Measurements from ENCODE around the gene ZNF280B. TPM values are rescaled to one million over a fixed set of nuclear protein-coding genes. Genes with fewer than 3 reads are reported as not detected.
A peak's percentile ranks its signal among the peaks of the same experiment; 100 is the strongest.

The ZNF280B gene
- total and polyA plus RNA-seq, 9 of the 15 experiments (the other 6 are each of a cell fraction or from before 2014, with no cell fraction given) = 7.7 to 29.9 (median 20.0) TPM

DNA sequence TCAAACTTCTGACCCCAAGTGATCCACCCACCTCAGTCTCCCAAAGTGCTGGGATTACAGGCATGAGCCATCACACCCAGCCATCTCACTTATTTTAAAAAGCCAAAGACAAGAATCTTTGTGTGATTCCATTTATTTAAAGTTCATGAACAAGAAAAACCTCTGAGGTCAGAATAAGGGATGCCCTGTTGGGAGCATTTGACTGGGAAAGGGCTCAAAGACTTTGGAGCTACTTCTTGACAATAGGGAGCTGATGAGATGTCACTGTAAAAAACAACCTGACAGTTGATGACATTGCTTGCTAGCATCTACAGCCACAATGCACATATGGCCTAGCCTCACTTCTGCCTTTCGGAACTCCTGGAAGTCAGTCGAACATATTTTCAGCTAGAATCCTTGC is 5.1 kb upstream of the ZNF280B start:
- ATAC-seq (no peak), FAIRE-seq (no peak), DNase-seq (ENCODE audit: extremely low read depth in 1 of 4, low spot score in 3 of 4) (no peak)
- POLR2A ChIA-PET = interaction anchor here (0.7 to 14.7 kb wide), 9 partner anchors 7 to 329 kb away, joined by 3 to 289 read pairs (median 4); partner anchors contain the start of gene ZNF280B
- CTCF ChIA-PET (ENCODE audit: low intra/inter-chr PET ratio) = interaction anchor here (0.7 kb wide), 1 partner anchor 76 kb away, joined by 4 read pairs; no protein-coding TSS in a partner anchor
- peaks cover 6 to 9% of the 10 kb centered on the region in 2 experiments; a peak in 4 of 5 replicates for H3K4me1 ChIP-seq (replicated peaks in 1 of 2; ENCODE audit: control insufficient read depth in 2 of 2, insufficient read depth in 2 of 2, low read length in 2 of 2)
- peaks cover 12% of the 10 kb centered on the region for H3K79me2 ChIP-seq (ENCODE audit: control insufficient read depth, insufficient read depth, low read length)
- intact Hi-C loops (cut with micrococcal nuclease) (no loop called here), in situ Hi-C loops (cut with MboI) (no loop called here)
- H3K9me3 ChIP-seq (replicated peaks; ENCODE audit: control insufficient read depth, insufficient read depth, low read depth, low read length) = peaks cover 23% of the 10 kb centered on the region
- no peak overlapping the region for H3K4me2 ChIP-seq (ENCODE audit: insufficient read depth, low read length)
- no peaks in the 10 kb centered on the region for H3K27me3 ChIP-seq (ENCODE audit: control insufficient read depth in 2 of 2, insufficient read depth in 2 of 2, low read length in 2 of 2)
- no peak overlapping the region for H3K9ac ChIP-seq (ENCODE audit: insufficient read depth in 1 of 2, low read depth in 2 of 2, low read length in 2 of 2)
- no TSS peak for BruUV-seq (replicated peaks)
- H3K36me3 ChIP-seq (ENCODE audit: control insufficient read depth, insufficient read depth, low read length) = peaks cover 39% of the 10 kb centered on the region
- no peaks in the 10 kb centered on the region for H4K20me1 ChIP-seq (replicated peaks; ENCODE audit: control insufficient read depth, insufficient read depth, low read length)
- H2AFZ ChIP-seq (ENCODE audit: low read depth, low read length) = no peak overlapping the region
- WGBS (ENCODE audit: insufficient coverage, low coverage, missing lambda C conversion rate) = 87% methylated on average over 2 of the region's 2 CpGs
- no peak overlapping the region for H3K27ac ChIP-seq (ENCODE audit: extremely low read depth, low read depth, low read length)
- H3K4me3 ChIP-seq = no peak overlapping the region
- H3K9me1 ChIP-seq (ENCODE audit: control insufficient read depth, insufficient read depth, low read length) = no peaks in the 10 kb centered on the region
- TF ChIP-seq ZFPM2 (CRISPR knock-in tag; IDR thresholded peaks at IDR 0.05) (no peak), NONO (IDR thresholded peaks at IDR 0.05; ENCODE audit: low read depth in 2 of 2, low read length in 1 of 2) (no peak), HNRNPK (IDR thresholded peaks at IDR 0.05; ENCODE audit: low read depth, low read length, poor library complexity, severe bottlenecking) (no peak), TGIF2 (CRISPR knock-in tag; IDR thresholded peaks at IDR 0.05) (0 out of 2 replicates have a peak, but pooled peaks have one; percentile 63), DIDO1 (tag; IDR thresholded peaks at IDR 0.05; ENCODE audit: low read depth) (no peak), MCM3 (IDR thresholded peaks at IDR 0.05) (no peak)
- TF ChIP-seq, protein P1, sequence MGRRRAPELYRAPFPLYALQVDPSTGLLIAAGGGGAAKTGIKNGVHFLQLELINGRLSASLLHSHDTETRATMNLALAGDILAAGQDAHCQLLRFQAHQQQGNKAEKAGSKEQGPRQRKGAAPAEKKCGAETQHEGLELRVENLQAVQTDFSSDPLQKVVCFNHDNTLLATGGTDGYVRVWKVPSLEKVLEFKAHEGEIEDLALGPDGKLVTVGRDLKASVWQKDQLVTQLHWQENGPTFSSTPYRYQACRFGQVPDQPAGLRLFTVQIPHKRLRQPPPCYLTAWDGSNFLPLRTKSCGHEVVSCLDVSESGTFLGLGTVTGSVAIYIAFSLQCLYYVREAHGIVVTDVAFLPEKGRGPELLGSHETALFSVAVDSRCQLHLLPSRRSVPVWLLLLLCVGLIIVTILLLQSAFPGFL (CRISPR knock-in tag; IDR thresholded peaks at IDR 0.05) = 0 out of 2 replicates have a peak, but pooled peaks have one; percentile 79
- TF ChIP-seq, protein P2, sequence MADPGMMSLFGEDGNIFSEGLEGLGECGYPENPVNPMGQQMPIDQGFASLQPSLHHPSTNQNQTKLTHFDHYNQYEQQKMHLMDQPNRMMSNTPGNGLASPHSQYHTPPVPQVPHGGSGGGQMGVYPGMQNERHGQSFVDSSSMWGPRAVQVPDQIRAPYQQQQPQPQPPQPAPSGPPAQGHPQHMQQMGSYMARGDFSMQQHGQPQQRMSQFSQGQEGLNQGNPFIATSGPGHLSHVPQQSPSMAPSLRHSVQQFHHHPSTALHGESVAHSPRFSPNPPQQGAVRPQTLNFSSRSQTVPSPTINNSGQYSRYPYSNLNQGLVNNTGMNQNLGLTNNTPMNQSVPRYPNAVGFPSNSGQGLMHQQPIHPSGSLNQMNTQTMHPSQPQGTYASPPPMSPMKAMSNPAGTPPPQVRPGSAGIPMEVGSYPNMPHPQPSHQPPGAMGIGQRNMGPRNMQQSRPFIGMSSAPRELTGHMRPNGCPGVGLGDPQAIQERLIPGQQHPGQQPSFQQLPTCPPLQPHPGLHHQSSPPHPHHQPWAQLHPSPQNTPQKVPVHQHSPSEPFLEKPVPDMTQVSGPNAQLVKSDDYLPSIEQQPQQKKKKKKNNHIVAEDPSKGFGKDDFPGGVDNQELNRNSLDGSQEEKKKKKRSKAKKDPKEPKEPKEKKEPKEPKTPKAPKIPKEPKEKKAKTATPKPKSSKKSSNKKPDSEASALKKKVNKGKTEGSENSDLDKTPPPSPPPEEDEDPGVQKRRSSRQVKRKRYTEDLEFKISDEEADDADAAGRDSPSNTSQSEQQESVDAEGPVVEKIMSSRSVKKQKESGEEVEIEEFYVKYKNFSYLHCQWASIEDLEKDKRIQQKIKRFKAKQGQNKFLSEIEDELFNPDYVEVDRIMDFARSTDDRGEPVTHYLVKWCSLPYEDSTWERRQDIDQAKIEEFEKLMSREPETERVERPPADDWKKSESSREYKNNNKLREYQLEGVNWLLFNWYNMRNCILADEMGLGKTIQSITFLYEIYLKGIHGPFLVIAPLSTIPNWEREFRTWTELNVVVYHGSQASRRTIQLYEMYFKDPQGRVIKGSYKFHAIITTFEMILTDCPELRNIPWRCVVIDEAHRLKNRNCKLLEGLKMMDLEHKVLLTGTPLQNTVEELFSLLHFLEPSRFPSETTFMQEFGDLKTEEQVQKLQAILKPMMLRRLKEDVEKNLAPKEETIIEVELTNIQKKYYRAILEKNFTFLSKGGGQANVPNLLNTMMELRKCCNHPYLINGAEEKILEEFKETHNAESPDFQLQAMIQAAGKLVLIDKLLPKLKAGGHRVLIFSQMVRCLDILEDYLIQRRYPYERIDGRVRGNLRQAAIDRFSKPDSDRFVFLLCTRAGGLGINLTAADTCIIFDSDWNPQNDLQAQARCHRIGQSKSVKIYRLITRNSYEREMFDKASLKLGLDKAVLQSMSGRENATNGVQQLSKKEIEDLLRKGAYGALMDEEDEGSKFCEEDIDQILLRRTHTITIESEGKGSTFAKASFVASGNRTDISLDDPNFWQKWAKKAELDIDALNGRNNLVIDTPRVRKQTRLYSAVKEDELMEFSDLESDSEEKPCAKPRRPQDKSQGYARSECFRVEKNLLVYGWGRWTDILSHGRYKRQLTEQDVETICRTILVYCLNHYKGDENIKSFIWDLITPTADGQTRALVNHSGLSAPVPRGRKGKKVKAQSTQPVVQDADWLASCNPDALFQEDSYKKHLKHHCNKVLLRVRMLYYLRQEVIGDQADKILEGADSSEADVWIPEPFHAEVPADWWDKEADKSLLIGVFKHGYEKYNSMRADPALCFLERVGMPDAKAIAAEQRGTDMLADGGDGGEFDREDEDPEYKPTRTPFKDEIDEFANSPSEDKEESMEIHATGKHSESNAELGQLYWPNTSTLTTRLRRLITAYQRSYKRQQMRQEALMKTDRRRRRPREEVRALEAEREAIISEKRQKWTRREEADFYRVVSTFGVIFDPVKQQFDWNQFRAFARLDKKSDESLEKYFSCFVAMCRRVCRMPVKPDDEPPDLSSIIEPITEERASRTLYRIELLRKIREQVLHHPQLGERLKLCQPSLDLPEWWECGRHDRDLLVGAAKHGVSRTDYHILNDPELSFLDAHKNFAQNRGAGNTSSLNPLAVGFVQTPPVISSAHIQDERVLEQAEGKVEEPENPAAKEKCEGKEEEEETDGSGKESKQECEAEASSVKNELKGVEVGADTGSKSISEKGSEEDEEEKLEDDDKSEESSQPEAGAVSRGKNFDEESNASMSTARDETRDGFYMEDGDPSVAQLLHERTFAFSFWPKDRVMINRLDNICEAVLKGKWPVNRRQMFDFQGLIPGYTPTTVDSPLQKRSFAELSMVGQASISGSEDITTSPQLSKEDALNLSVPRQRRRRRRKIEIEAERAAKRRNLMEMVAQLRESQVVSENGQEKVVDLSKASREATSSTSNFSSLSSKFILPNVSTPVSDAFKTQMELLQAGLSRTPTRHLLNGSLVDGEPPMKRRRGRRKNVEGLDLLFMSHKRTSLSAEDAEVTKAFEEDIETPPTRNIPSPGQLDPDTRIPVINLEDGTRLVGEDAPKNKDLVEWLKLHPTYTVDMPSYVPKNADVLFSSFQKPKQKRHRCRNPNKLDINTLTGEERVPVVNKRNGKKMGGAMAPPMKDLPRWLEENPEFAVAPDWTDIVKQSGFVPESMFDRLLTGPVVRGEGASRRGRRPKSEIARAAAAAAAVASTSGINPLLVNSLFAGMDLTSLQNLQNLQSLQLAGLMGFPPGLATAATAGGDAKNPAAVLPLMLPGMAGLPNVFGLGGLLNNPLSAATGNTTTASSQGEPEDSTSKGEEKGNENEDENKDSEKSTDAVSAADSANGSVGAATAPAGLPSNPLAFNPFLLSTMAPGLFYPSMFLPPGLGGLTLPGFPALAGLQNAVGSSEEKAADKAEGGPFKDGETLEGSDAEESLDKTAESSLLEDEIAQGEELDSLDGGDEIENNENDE (IDR thresholded peaks at IDR 0.05; ENCODE audit: low read depth, low read length) = no peak
- TF ChIP-seq, protein P3, sequence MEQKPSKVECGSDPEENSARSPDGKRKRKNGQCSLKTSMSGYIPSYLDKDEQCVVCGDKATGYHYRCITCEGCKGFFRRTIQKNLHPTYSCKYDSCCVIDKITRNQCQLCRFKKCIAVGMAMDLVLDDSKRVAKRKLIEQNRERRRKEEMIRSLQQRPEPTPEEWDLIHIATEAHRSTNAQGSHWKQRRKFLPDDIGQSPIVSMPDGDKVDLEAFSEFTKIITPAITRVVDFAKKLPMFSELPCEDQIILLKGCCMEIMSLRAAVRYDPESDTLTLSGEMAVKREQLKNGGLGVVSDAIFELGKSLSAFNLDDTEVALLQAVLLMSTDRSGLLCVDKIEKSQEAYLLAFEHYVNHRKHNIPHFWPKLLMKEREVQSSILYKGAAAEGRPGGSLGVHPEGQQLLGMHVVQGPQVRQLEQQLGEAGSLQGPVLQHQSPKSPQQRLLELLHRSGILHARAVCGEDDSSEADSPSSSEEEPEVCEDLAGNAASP (IDR thresholded peaks at IDR 0.05) = no peak

Measured in K562 (cell line).